ENCODE results near the gene GTF2I.
A peak's percentile ranks its signal among the peaks of the same experiment; 100 is the strongest.
"Not testable (repeated sequence)": the region's sequence is repeated elsewhere in the genome, so short reads cannot be mapped to it uniquely, and the experiment has no call there.

The GTF2I gene

GRCh38 chr7:74690474-74690873, 33.0 kb downstream of the GTF2I start:
- in situ Hi-C loops (cut with MboI; ENCODE audit: low pct_unique_long_range_greater_than_20kb, low sequenced_read_pairs, unreplicated experiment) = no loop called here
- no peak for DNase-seq (ENCODE audit: low spot score)
- TF ChIP-seq CTCF (IDR thresholded peaks at IDR 0.05; ENCODE audit: extremely low read depth, insufficient read depth, missing control alignments) = no peak

GRCh38 chr7:74704419-74704818, 46.9 kb downstream of the GTF2I start:
- DNase-seq (ENCODE audit: low spot score); in situ Hi-C loops (cut with MboI; ENCODE audit: low pct_unique_long_range_greater_than_20kb, low sequenced_read_pairs, unreplicated experiment): not testable (repeated sequence)

- in situ Hi-C loops (cut with MboI; ENCODE audit: low pct_unique_long_range_greater_than_20kb, low sequenced_read_pairs, unreplicated experiment) = no loop called here
- no peak for TF ChIP-seq CTCF (IDR thresholded peaks at IDR 0.05; ENCODE audit: extremely low read depth, insufficient read depth, missing control alignments)
- DNase-seq (ENCODE audit: low spot score) = no peak
Observed at GRCh38 chr7:74707238-74707637, 49.7 kb downstream of the GTF2I start.

DNA sequence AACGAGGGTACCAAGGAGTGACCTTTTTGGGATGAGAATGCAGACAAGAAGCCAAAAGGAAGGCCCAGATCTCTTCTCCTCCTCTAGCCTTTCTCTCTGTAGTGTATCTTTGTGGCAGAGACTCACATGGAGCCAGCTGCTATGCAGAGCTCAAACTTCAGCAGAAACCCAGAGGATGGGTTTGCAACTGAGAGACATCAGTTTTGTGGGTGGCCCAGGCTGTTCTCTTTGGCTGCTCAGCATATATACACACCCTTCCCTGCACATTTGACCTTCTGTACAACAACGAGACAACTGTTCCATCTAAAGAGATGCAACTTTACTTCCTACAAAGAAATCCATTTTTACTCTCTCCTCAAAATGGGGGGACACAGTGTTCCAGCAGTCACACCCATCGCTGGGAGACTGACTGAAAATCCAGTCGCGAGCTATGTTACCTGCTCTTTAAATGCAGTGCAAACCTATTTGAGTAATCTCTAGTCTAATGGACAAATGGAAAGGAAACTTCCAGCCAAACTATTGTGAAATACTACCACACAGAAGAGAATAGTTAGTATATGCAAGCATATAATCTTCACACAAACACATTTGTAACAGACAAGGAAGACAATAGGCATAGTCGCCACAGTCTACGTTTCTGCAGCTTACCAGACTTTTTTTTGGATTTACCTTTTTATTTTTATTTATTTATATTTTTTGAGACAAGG, 51.2 kb downstream of the GTF2I start:
- in situ Hi-C loops (cut with MboI; ENCODE audit: low pct_unique_long_range_greater_than_20kb, low sequenced_read_pairs, unreplicated experiment) = no loop called here
- TF ChIP-seq CTCF (IDR thresholded peaks at IDR 0.05; ENCODE audit: extremely low read depth, insufficient read depth, missing control alignments) = no peak
- DNase-seq (ENCODE audit: low spot score) = no peak

GRCh38 chr7:74709880-74710671, 52.6 kb downstream of the GTF2I start:
- in situ Hi-C loops (cut with MboI; ENCODE audit: low pct_unique_long_range_greater_than_20kb, low sequenced_read_pairs, unreplicated experiment) = no loop called here
- TF ChIP-seq CTCF (IDR thresholded peaks at IDR 0.05; ENCODE audit: extremely low read depth, insufficient read depth, missing control alignments) = peak; percentile 4
- no peak for DNase-seq (ENCODE audit: low spot score)

- in situ Hi-C loops (cut with MboI; ENCODE audit: low pct_unique_long_range_greater_than_20kb, low sequenced_read_pairs, unreplicated experiment) = no loop called here
- DNase-seq (ENCODE audit: low spot score) = no peak
- no peak for TF ChIP-seq CTCF (IDR thresholded peaks at IDR 0.05; ENCODE audit: extremely low read depth, insufficient read depth, missing control alignments)
Observed at GRCh38 chr7:74713567-74713966, 56.0 kb downstream of the GTF2I start.

- in situ Hi-C loops (cut with MboI; ENCODE audit: low pct_unique_long_range_greater_than_20kb, low sequenced_read_pairs, unreplicated experiment) = no loop called here
- no peak for DNase-seq (ENCODE audit: low spot score)
- no peak for TF ChIP-seq CTCF (IDR thresholded peaks at IDR 0.05; ENCODE audit: extremely low read depth, insufficient read depth, missing control alignments)
Observed at GRCh38 chr7:74717889-74718288, 60.4 kb downstream of the GTF2I start.
